HTERT RPE-1 (cell line): Measurements from ENCODE around the gene FAM200C.

Experiments used
- in situ Hi-C: fragments of 300-500 bp; cut with MboI; formaldehyde crosslinking; loops from 4 replicates; pipeline ENCODE4 v1.14.3; 2020; ENCODE audit warnings: low sequenced_read_pairs

Gene FAM200C

DNA sequence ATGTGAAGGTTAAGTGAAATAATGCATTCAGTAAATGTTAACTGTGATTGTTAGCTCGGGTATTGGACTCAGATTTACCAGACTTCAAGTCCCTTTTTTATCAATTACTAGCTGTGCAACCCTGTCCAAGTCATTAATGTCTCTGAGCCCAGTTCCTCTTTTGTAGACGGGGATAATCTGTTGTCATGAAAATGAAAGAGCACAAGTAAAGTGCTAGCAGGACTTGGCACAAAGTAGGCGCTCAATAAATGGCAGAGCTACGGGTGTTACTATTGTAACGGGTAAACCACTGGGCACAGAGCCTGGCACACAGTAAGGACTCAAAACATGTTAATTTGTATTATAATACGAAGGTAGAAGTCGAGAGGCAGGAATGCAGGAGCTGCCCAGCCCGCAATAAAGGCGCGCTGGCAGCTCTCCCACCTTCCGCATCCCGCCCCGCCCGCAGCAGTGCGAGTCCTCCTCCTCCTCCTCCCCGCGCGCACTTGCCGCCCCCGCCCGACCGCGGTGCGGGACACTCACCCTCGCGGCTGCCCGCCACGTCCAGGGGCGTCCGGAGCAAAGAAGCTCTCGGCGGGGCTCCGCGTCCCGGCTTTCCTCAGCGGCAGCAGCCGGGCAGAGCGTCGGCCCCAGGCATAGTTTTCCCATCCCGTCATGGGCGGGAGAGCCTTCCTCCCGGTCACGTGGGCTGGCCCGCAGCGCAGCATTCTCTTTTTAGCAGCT is 29.7 kb downstream of the FAM200C start, which contains the start of gene C1QTNF2:
TSS of gene C1QTNF2 (minus strand) at position 637 of the 723 bp plus-strand sequence. CDS start 15,615 bp downstream, outside the sequence.
- in situ Hi-C loops = no loop called here

DNA sequence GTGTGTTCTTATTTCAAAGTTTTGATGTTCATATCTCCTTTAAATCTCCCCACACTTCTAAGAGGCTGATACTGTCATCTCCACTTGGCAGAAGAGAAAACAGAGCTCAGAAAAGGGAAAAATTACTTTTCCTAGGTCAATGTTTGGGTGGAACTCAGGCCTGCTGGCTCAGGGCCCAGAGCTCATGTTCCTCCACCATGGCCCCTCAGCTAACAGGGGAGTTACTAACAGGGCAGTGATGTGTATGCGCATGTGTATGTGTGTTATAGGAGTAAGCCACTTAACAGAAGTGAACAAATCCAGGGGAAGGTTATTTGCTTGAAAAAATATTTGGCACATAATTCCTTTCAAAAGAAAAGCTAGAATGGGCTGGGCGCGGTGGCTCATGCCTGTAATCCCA is 32.0 kb downstream of the FAM200C start:
- in situ Hi-C loops = no loop called here

DNA sequence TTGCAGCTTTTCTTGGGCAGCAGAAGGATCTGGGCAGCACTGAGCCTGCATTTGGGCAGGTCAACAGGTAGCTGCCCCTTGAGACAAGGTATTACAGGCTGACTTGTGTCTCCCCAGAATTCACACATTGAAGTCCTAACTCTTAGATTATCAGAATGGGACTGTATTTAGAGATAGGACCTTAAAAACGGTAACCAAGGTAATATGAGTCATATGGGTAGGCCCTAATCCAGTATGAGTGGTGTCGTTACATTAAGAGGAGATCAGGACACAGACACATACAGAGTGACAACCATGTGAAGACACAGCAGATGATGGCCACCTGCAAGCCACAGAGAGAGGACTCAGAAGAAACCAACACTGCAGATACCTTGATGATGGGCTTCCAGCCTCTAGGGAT is 32.6 kb downstream of the FAM200C start:
- in situ Hi-C loops = no loop called here

DNA sequence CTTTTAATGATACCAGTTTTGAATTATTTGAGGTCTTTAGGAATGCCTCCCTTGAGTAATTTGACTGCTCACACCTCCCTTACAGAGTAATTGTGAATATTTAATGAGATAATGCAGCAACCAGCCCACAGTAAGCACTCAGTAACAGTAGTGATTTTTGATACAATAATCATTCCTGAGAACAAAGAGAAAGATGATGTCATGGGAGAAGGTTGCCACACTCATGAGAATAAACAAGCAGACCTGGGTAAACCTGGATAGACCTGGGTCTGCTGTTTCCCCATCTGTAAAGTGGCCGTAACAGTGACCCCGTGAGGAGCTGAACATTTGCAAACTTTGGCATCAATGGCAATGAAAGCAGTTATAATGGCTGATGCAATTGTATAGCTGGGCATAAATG is 33.6 kb downstream of the FAM200C start:
- in situ Hi-C loops = no loop called here

DNA sequence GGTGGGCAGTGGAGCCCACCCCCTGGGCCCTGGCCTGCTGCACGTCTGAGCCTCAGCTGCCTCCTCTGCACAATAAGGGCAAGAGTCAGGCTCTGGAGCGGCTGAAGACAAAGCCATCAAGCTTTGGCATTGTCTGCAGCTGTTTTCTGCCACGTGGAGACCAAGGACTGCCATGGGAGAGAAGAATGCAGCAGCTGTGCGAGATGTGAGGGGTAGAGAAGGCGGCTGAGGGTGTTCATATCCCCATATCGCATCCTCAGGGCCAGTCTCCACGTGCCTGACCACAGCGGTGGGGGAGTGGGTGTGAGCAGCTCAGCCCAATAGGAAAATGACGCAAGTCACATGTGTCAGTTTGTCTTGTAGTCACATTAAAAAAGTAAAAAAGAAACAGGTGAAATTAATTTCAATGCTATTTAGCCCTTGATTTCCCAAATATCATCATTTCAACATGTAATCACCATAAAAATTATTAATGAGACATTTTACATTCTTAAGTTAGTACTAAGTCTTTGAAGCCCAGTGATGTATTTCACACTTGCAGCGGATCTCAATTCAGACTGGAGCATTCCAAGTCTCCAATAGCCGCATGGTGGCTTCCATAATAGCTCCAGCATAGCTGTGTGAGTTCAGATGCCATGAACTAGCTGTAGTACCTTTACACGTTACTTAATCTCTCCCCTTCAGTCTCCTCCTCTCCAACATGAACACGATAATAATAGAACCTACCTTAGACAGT is 36.0 kb downstream of the FAM200C start:
- in situ Hi-C loops = no loop called here

- in situ Hi-C loops = no loop called here
Measured at GRCh38 chr5:160363211-160363610, 36.6 kb downstream of the FAM200C start.

DNA sequence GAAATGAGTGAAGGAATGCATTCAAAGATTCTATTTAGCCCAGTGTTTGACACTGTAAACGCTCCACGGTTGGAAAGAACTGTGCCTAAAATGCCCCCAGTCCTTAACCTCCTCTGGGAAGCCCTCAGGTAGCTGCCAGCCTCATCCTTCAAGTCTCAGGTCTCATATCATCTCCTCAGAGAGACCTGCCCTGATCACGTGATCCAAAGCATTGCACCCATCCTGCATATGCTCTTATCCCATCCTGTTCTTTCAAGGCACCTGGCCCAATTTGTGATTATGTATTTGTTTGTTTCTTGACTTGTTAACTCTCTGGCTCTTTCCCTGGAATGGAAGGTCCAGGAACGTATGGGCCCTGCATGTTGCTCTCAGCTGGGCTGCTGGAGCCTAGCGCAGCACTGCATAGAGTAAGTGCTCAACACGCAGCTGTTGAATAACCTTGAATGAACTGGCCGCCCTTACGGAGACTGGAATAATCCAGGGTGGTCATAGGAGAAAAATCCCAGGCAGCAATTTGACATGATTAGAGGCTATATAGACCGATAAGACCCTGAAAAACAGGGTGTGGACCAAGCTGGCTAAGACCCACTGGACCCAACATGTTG is 38.1 kb downstream of the FAM200C start:
- in situ Hi-C loops = no loop called here

GRCh38 chr5:160360310-160360709 is 39.5 kb downstream of the FAM200C start:
- in situ Hi-C loops = no loop called here

DNA sequence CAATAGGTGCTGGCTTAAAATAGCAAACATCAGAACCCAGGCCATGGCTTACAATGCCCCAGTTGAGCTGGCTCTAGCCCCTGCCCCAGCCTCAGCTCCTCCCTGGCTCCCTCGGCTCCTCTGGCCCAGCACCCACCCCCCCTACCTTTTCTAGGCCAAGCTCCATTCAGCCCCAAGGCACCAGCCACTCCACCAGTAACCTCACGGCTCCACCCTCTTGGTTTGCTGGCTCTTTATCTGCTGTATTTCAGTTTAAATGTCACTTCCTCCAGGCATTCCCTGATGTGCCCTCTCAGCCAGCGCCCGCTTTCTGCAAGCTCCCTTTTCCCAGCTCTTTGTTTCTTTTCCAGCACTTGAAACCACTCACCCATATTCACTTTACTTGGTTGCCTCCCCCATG is 40.0 kb downstream of the FAM200C start:
- in situ Hi-C loops = no loop called here

DNA sequence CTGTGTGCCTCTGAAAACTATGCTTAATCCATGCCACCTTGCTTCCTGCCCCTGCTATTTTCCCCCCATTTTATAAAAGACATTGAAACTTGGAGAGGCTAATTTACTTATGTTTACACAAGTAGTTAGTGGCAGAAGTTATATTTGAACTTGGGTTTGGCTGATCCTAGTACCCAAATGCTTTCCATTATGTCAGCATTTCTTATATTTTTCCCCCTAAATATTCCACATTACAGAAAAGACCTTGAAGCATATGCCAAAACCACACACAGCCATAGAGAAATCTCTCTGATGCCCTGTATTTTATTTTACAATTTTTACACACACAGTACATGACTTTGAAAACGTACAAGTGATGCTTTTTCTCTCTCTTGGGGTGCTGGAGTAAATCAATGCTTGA is 40.6 kb downstream of the FAM200C start:
- in situ Hi-C loops = no loop called here

GRCh38 chr5:160357861-160358411 is 41.9 kb downstream of the FAM200C start:
- in situ Hi-C loops = no loop called here

- in situ Hi-C loops = no loop called here
Measured at GRCh38 chr5:160357394-160357793, 42.5 kb downstream of the FAM200C start.

DNA sequence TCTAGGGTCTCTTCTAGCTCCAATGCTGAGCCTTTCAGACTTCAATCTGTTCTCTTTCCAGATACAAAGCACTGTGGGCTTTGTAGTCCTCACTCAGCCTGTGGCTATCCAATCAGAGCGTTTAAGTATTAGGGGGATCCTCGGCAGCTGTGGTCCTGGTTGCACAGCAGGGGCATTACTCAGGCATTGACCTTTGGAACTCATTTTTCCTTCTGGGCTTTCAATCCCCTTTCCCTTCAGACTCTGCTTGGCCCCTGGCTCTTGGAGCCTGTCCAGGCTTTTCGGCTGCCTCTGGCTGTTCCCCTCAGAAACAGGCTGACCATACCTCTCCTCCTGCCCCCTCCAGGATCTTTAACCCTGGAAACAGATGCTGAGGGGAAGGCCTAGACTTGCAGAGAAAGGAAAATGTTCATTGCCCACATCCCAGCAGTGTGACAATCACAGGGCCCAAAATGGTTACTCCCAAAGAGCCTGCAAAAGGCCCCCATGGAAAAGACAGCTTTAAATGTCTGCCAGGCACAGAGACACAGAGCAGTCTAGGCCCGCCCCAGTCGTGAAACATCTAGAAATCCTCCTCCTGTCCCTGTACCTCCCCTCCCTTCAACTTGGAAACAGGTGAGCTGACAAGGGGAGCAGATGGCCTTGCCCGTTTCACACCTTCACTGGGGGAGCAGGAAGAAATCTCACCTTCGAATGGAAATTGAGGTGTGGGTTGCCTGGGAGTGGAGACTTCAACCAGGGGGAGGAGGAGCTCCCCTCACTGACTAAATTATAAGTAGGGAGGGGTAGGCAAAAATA is 43.1 kb downstream of the FAM200C start:
- in situ Hi-C loops = no loop called here

GRCh38 chr5:160354666-160355065 is 45.2 kb downstream of the FAM200C start:
- in situ Hi-C loops = no loop called here

- in situ Hi-C loops = no loop called here
Measured at GRCh38 chr5:160353379-160353778, 46.5 kb downstream of the FAM200C start.

DNA sequence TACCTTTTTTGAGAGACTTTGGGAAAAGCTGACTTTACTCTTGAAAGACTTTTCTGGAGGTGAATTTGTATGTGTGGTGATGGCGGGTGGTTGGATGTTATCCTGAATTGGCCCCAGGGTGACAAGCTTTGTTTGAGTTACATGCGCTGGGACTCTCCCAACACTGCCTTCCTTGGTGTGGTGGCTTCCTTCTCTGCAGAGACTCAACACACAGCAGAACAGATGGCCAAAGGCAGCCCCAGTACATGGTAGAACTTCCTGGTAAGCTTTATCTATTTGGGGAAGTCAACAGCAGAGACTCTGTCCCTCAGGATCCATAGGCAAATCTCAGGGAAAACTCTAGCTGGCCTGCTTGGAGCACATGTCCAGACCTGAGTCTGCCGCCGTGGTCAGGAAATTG is 47.5 kb downstream of the FAM200C start:
- in situ Hi-C loops = no loop called here

GRCh38 chr5:160349935-160350303 is 49.9 kb downstream of the FAM200C start:
- in situ Hi-C loops = no loop called here

DNA sequence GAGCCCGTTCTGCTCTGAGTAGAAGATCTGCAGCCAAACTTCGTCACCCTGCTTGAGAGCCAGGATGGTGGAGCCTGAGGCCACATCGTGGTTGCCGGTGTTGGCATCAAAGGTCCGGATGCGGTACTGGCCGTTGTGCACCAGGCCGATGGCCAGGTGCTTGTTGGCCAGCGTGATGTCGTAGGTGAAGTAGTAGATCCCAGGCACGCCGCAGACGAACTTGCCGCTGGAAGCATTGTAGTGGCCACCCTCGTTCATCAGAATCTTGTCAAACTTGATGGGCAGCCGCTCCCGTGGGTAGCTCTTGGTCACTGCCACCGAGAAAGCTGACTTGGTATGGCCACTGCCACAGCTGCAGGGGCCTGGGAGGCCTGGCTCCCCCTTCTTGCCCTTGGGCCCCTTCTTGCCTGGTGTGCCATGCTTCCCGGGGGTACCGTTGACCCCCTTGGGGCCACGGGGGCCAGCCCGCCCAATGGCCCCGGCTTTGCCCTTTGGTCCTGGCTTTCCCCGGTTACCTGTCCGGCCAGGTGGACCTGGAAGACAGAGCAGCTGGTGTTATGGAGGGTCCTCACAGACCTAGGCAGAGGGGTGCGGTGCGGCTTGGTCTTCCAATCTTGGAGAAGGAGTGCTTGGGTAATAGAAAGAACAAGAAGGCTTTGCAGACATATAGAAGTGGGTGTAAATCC is 50.5 kb downstream of the FAM200C start:
- in situ Hi-C loops = no loop called here

DNA sequence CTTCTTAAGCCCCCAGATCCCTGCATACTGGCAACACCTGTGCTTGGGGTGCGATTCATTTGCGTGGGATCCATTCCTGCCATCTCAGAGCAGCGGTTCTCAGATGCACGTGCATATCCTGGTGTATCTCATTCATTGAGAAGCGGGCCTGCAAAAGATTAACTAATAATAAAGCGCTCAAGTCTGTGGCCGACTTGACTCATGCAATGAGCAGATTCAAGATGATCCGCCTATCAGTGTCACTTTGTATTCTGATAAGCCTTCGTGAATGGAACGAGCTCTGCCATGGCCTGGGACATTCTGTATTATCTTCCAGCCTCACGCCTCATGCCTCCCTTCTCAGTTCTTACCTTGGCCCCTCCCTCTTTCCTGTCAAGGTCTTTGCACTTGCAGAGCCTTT is 51.8 kb downstream of the FAM200C start:
- in situ Hi-C loops = no loop called here

DNA sequence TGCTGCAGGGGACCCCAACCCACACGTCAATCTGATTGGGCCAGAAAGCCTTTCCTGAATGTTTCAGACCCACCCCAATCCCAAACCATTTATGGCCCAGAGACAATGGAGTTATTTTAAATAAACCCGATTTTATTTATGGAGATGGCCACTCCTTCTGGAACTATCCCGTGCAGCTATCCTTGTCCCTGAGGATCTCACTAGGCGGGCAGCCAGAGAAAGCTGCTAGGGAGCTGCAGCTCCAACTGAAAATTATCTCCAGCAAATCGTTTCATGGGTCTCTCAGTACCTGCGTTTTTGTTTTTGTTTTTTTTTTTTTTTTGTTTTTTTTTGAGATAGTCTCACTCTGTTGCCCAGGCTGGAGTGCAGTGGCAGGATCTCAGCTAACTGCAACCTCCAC is 52.4 kb downstream of the FAM200C start:
- in situ Hi-C loops = no loop called here
